GM18867 (cell line): ENCODE data around the gene TFPI.
"Not testable (repeated sequence)": the region's sequence is repeated elsewhere in the genome, so short reads cannot be mapped to it uniquely, and the experiment has no call there.

Experiments used
- ATAC-seq: cut with Tn5 transposase; IDR thresholded peaks from one replicate; pipeline ENCODE4 v1.9.1; 2021; ENCODE audit warnings: mild to moderate bottlenecking, moderate library complexity; ENCODE audit not compliant: unreplicated experiment

Gene TFPI

GRCh38 chr2:187554704-187555082 lies 458 bp upstream of the TFPI start:
- ATAC-seq = no peak

GRCh38 chr2:187552828-187553681 lies 1.2 kb downstream of the TFPI start:
- ATAC-seq = peak; percentile 53

- no peak for ATAC-seq
Observed at GRCh38 chr2:187552381-187552780, 1.9 kb downstream of the TFPI start.

GRCh38 chr2:187550857-187551256 lies 3.4 kb downstream of the TFPI start:
- no peak for ATAC-seq

- ATAC-seq = no peak
Observed at GRCh38 chr2:187549951-187550555, 4.2 kb downstream of the TFPI start.

GRCh38 chr2:187549193-187549592 lies 5.0 kb downstream of the TFPI start:
- no peak for ATAC-seq

- ATAC-seq = no peak
Observed at GRCh38 chr2:187548656-187549055, 5.6 kb downstream of the TFPI start.

- no peak for ATAC-seq
Observed at GRCh38 chr2:187547353-187547979, 6.8 kb downstream of the TFPI start.

- ATAC-seq = no peak
Observed at GRCh38 chr2:187546762-187547333, 7.4 kb downstream of the TFPI start.

- ATAC-seq = no peak
Observed at GRCh38 chr2:187545238-187545751, 8.9 kb downstream of the TFPI start.

- no peak for ATAC-seq
Observed at GRCh38 chr2:187544371-187545080, 9.7 kb downstream of the TFPI start.

- no peak for ATAC-seq
Observed at GRCh38 chr2:187543488-187543887, 10.7 kb downstream of the TFPI start.

- no peak for ATAC-seq
Observed at GRCh38 chr2:187542123-187542522, 12.1 kb downstream of the TFPI start.

- ATAC-seq = no peak
Observed at GRCh38 chr2:187541086-187542085, 12.8 kb downstream of the TFPI start.

GRCh38 chr2:187538222-187538621 lies 16.0 kb downstream of the TFPI start:
- not testable (repeated sequence) for ATAC-seq

GRCh38 chr2:187535381-187535780 lies 18.9 kb downstream of the TFPI start:
- not testable (repeated sequence) for ATAC-seq

GRCh38 chr2:187532333-187533120 lies 21.7 kb downstream of the TFPI start:
- no peak for ATAC-seq

- no peak for ATAC-seq
Observed at GRCh38 chr2:187529977-187530721, 24.1 kb downstream of the TFPI start.
